Measurements from ENCODE around the gene RGSL1.

DNA sequence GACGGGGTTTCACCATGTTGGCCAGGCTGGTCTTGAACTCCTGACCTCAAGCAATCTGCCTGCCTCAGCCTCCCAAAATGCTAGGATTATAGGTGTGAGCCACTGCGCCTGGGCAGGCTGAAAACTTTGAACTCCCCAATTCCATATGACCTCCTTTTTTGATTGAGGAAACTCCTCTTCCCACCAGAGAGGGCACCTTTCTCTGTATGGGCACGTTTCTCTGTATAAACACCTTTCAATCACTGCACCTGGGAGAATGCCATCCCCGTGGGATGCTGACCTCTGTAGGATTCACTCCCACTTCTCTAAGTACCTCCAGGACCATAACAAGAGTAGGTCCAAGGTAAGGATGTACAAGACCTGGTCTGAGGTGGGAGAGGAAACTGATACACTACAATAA, 39.8 kb upstream of the RGSL1 start:
- TF ChIP-seq CTCF (conservative IDR thresholded peaks at IDR 0.05 in 1 of 2, IDR thresholded peaks at IDR 0.05 in 1 of 2; ENCODE audit: low read depth in 1 of 2, low read length in 2 of 2) (no peak), EZH2 (IDR thresholded peaks at IDR 0.05; ENCODE audit: low read length, missing control alignments) (no peak)

All from fibroblast of lung (primary cell).